AG04450 (cell line): ENCODE data around the gene IQCK. TPM values are rescaled to one million over a fixed set of nuclear protein-coding genes. Genes with fewer than 3 reads are reported as not detected.

Source experiments
- CTCF ChIA-PET: fragments of 300-600, 350-600 bp; formaldehyde crosslinking; extraction: SDS; loops from one replicate; lab custom pipeline; 2022; ENCODE audit warnings: antibody characterized with exemption, inconsistent platforms; lab: Charles Lee
- POLR2A ChIA-PET: fragments of 350-600 bp; formaldehyde crosslinking; extraction: SDS; loops from one replicate; lab custom pipeline; 2021; ENCODE audit warnings: antibody characterized with exemption, inconsistent platforms; lab: Yijun Ruan, JAX
- DNase-seq: peaks from one replicate; pipeline ENCODE4 v3.0.0-alpha.2; 2011; ENCODE audit warnings: low read depth, low spot score
- H3K27ac ChIP-seq: one replicate; pipeline ENCODE4 v1.5.1; 2012; ENCODE audit warnings: low read depth, low read length, control low read depth
- H3K27me3 ChIP-seq: one replicate; pipeline ENCODE4 v1.6.0; 2012; ENCODE audit warnings: low read length; ENCODE audit not compliant: control insufficient read depth, insufficient read depth
- H3K4me3 ChIP-seq: 2 replicates; pipeline ENCODE4 v1.5.1; 2011; ENCODE audit warnings: mild to moderate bottlenecking, low read depth, low read length, control low read depth
- H3K9me3 ChIP-seq: 2 replicates; pipeline ENCODE4 v1.5.1; 2012; ENCODE audit warnings: low read length; ENCODE audit not compliant: control insufficient read depth, insufficient read depth
- CTCF ChIP-seq: IDR thresholded peaks from 2 replicates; pipeline ENCODE4 v1.5.1; 2011; ENCODE audit warnings: low read depth, low read length, control low read depth, inconsistent platforms
- polyA plus RNA-seq: library from polyadenylated mRNA; depleted of rRNA; stranded (reverse); fragments of >200 nt; gene quantifications from 2 replicates; pipeline ENCODE4 v1.2.3, GENCODE V29; 2011

The IQCK gene
- polyA plus RNA-seq, 1 experiment, result 18.0 TPM

GRCh38 chr16:19710991-19711545 is 7.0 kb upstream of the IQCK start:
- no peak for DNase-seq
- Histone ChIP-seq H3K4me3 (no peak overlapping the region), H3K9me3 (no peaks in the 10 kb centered on the region), H3K27me3 (no peaks in the 10 kb centered on the region), H3K27ac (no peak overlapping the region)
- POLR2A ChIA-PET, result no interaction called here
- CTCF ChIA-PET, result no interaction called here
- no peak for TF ChIP-seq CTCF

GRCh38 chr16:19711643-19712042 is 6.4 kb upstream of the IQCK start:
- Histone ChIP-seq H3K9me3 (no peaks in the 10 kb centered on the region), H3K4me3 (no peak overlapping the region), H3K27ac (no peak overlapping the region), H3K27me3 (no peaks in the 10 kb centered on the region)
- no peak for DNase-seq
- ChIA-PET CTCF (no interaction called here), POLR2A (no interaction called here)
- TF ChIP-seq CTCF, result no peak

GRCh38 chr16:19712418-19713058 is 5.5 kb upstream of the IQCK start:
- POLR2A ChIA-PET, result no interaction called here
- CTCF ChIA-PET, result no interaction called here
- DNase-seq, result no peak
- Histone ChIP-seq H3K27me3 (no peaks in the 10 kb centered on the region), H3K27ac (no peak overlapping the region), H3K4me3 (no peak overlapping the region), H3K9me3 (no peaks in the 10 kb centered on the region)
- no peak for TF ChIP-seq CTCF

- ChIA-PET CTCF (no interaction called here), POLR2A (no interaction called here)
- Histone ChIP-seq H3K4me3 (no peak overlapping the region), H3K9me3 (no peaks in the 10 kb centered on the region), H3K27ac (no peak overlapping the region), H3K27me3 (no peaks in the 10 kb centered on the region)
- no peak for DNase-seq
- TF ChIP-seq CTCF, result no peak
Measured at GRCh38 chr16:19713697-19714096, 4.4 kb upstream of the IQCK start.

- H3K27me3 ChIP-seq, result no peaks in the 10 kb centered on the region
- no peak overlapping the region for H3K27ac ChIP-seq
- CTCF ChIA-PET, result interaction anchor here (0.7 kb wide), 2 partner anchors 12 to 23 kb away, joined by 3 to 6 read pairs; no protein-coding TSS in a partner anchor
- no peak for DNase-seq
- no peak for TF ChIP-seq CTCF
- no peak overlapping the region for H3K4me3 ChIP-seq
- POLR2A ChIA-PET, result no interaction called here
- no peaks in the 10 kb centered on the region for H3K9me3 ChIP-seq
Measured at GRCh38 chr16:19715566-19715965, 2.5 kb upstream of the IQCK start.
